Dermis microvascular lymphatic vessel endothelial cell (primary cell): ENCODE measurements around the gene TBC1D24. TPM values are rescaled to one million over a fixed set of nuclear protein-coding genes. Genes with fewer than 3 reads are reported as not detected.
A peak's percentile ranks its signal among the peaks of the same experiment; 100 is the strongest.

Source experiments
- DNase-seq, 2 donors: peaks; one replicate each; pipeline versions ENCODE4 v3.0.0 to v3.0.0-alpha.2; 2010; ENCODE audit warnings: low read depth in 2 of 2
- total RNA-seq: library from RNA; depleted of rRNA; stranded (reverse); fragments of >200 nt; gene quantifications from 2 replicates; pipeline ENCODE4 v1.2.1, GENCODE V29; 2014

The TBC1D24 gene
- total RNA-seq, 1 donor from 2014 or later, result 7.3 TPM

- DNase-seq, result no peak
Observed at GRCh38 chr16:2450535-2450934, 24.4 kb upstream of the TBC1D24 start.

GRCh38 chr16:2450975-2451381 is 23.9 kb upstream of the TBC1D24 start:
- no peak for DNase-seq

GRCh38 chr16:2451851-2452320 is 23.0 kb upstream of the TBC1D24 start:
- no peak for DNase-seq

GRCh38 chr16:2452650-2453049 is 22.3 kb upstream of the TBC1D24 start:
- DNase-seq, result no peak

GRCh38 chr16:2455081-2455845 is 19.7 kb upstream of the TBC1D24 start:
- DNase-seq, result no peak

- no peak for DNase-seq
Observed at GRCh38 chr16:2456551-2457153, 18.3 kb upstream of the TBC1D24 start.

GRCh38 chr16:2457267-2457666 is 17.7 kb upstream of the TBC1D24 start:
- DNase-seq, result no peak

- DNase-seq, result no peak
Observed at GRCh38 chr16:2457946-2458345, 17.0 kb upstream of the TBC1D24 start.

- no peak for DNase-seq
Observed at GRCh38 chr16:2458887-2459646, 15.9 kb upstream of the TBC1D24 start.

- DNase-seq, result peak; percentile 57 to 93
Observed at GRCh38 chr16:2459647-2460390, 15.1 kb upstream of the TBC1D24 start, which contains the start of gene TEDC2. Gene TEDC2, plus strand, starts transcription at chr16:2460109. Its CDS starts 36 bp downstream, at chr16:2460145.

- no peak for DNase-seq
Observed at GRCh38 chr16:2460391-2460713, 14.6 kb upstream of the TBC1D24 start.

- DNase-seq, result no peak
Observed at GRCh38 chr16:2460916-2461315, 14.0 kb upstream of the TBC1D24 start.

GRCh38 chr16:2462031-2462866 is 12.7 kb upstream of the TBC1D24 start:
- DNase-seq, result no peak

GRCh38 chr16:2464333-2464732 is 10.6 kb upstream of the TBC1D24 start:
- no peak for DNase-seq

- peak in 1 of 2 donors; percentile 18 for DNase-seq
Observed at GRCh38 chr16:2465653-2466415, 9.1 kb upstream of the TBC1D24 start.

- DNase-seq, result no peak
Observed at GRCh38 chr16:2466667-2467527, 8.0 kb upstream of the TBC1D24 start.

- peak in 1 of 2 donors; percentile 69 for DNase-seq
Observed at GRCh38 chr16:2467528-2468232, 7.2 kb upstream of the TBC1D24 start.

- DNase-seq, result no peak
Observed at GRCh38 chr16:2468233-2468724, 6.6 kb upstream of the TBC1D24 start.
